SU-DHL-6 (cell line): ENCODE results near the gene HMCN2.

Experiments
- H2AFZ ChIP-seq: fragments of 200-600 bp; sonication (generic); 2 replicates; pipeline ENCODE4 v1.6.1; 2014; ENCODE audit warnings: low read depth, mild to moderate bottlenecking, moderate library complexity, mixed read lengths, antibody characterized with exemption, low read length; ENCODE audit not compliant: severe bottlenecking
- H3F3A ChIP-seq: fragments of 200-600 bp; shearing (Covaris generic); 2 replicates; pipeline ENCODE4 v1.6.0; 2016; ENCODE audit warnings: antibody characterized with exemption, mild to moderate bottlenecking; ENCODE audit not compliant: insufficient read depth
- H3K27ac ChIP-seq: fragments of 200-600 bp; sonication (generic); 2 replicates; pipeline ENCODE4 v1.5.1; 2016; ENCODE audit warnings: low read depth, mild to moderate bottlenecking, low read length, moderate library complexity, mixed read lengths
- H3K27me3 ChIP-seq: fragments of 200-600 bp; sonication (generic), shearing (Covaris generic); 2 replicates; pipeline ENCODE4 v1.6.0; 2014; ENCODE audit warnings: mild to moderate bottlenecking, low read length
- H3K36me3 ChIP-seq: fragments of 200-600 bp; sonication (generic); 2 replicates; pipeline ENCODE4 v1.6.1; 2014; ENCODE audit warnings: mild to moderate bottlenecking, low read length, mixed read lengths
- H3K4me2 ChIP-seq: fragments of 300-600, 200-600 bp; shearing (Covaris generic), sonication (generic); 2 replicates; pipeline ENCODE4 v1.6.0; 2014; ENCODE audit warnings: low read length, low read depth, mild to moderate bottlenecking; ENCODE audit not compliant: poor library complexity, severe bottlenecking
- H3K4me3 ChIP-seq: fragments of 200-600 bp; sonication (generic); 2 replicates; pipeline ENCODE4 v1.5.1; 2014; ENCODE audit warnings: antibody characterized with exemption, low read length, mild to moderate bottlenecking, mixed read lengths; ENCODE audit not compliant: insufficient read depth, poor library complexity, severe bottlenecking
- H3K79me2 ChIP-seq: fragments of 200-600 bp; sonication (generic); 2 replicates; pipeline ENCODE4 v1.6.1; 2014; ENCODE audit warnings: mild to moderate bottlenecking, low read length, moderate library complexity; ENCODE audit not compliant: insufficient read depth
- H3K9ac ChIP-seq: fragments of 200-600 bp; sonication (generic); 2 replicates; pipeline ENCODE4 v1.7.0; 2014; ENCODE audit warnings: mild to moderate bottlenecking, low read length
- H3K9me2 ChIP-seq: fragments of 200-600 bp; sonication (generic); replicated peaks from 2 replicates; pipeline ENCODE4 v1.6.1; 2014; ENCODE audit warnings: low read length; ENCODE audit not compliant: insufficient read depth
- H3K9me3 ChIP-seq: fragments of 200-600 bp; sonication (generic); 2 replicates; pipeline ENCODE4 v1.6.1; 2014; ENCODE audit warnings: low read length, mixed read lengths; ENCODE audit not compliant: insufficient read depth
- H4K20me1 ChIP-seq: fragments of 200-600 bp; sonication (generic); 2 replicates; pipeline ENCODE4 v1.6.1; 2014; ENCODE audit warnings: low read depth, mild to moderate bottlenecking, antibody characterized with exemption, low read length, moderate library complexity, mixed read lengths
- CTCF ChIP-seq: fragments of 200-600 bp; sonication (generic); IDR thresholded peaks from one replicate; pipeline ENCODE4 v1.5.1; 2017; ENCODE audit warnings: antibody characterized with exemption, mild to moderate bottlenecking, low read length, moderate library complexity; ENCODE audit not compliant: insufficient read depth, poor library complexity, severe bottlenecking
- EZH2phosphoT487 ChIP-seq: fragments of 200-600 bp; sonication (generic), shearing (Covaris generic); conservative IDR thresholded peaks from 2 replicates; pipeline ENCODE4 v1.6.1; 2018; ENCODE audit warnings: mild to moderate bottlenecking, antibody characterized with exemption, low read length, moderate library complexity, mixed read lengths

The HMCN2 gene

GRCh38 chr9:130295945-130296782, 30.6 kb downstream of the HMCN2 start:
- Histone ChIP-seq H3K27ac (no peak overlapping the region), H3K4me2 (no peak overlapping the region), H3K79me2 (no peaks in the 10 kb centered on the region), H3F3A (no peaks in the 10 kb centered on the region), H3K9me3 (no peaks in the 10 kb centered on the region), H3K36me3 (no peaks in the 10 kb centered on the region), H4K20me1 (no peaks in the 10 kb centered on the region), H3K9me2 (no peaks in the 10 kb centered on the region), H3K9ac (no peak overlapping the region), H3K4me3 (no peak overlapping the region), H2AFZ (no peak overlapping the region), H3K27me3 (no peaks in the 10 kb centered on the region)
- TF ChIP-seq EZH2phosphoT487 (no peak), CTCF (no peak)

DNA sequence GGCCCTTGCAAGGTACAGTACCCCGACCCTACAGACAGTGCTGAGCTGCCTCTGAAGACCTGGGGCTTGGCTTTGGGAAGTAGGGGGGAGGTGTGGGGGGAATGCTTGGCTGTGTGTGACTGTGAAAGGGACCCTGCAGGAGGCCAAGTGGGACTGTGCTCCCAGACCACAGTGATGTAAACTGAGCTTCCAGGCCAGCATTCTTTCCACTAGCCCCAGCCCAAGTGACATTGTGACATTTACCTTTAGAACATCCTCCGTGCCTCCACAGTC, 31.2 kb downstream of the HMCN2 start:
- Histone ChIP-seq H3K36me3 (no peaks in the 10 kb centered on the region), H2AFZ (no peak overlapping the region), H3K9ac (no peak overlapping the region), H3F3A (no peaks in the 10 kb centered on the region), H3K4me3 (no peak overlapping the region), H4K20me1 (no peaks in the 10 kb centered on the region), H3K27me3 (no peaks in the 10 kb centered on the region), H3K9me2 (no peaks in the 10 kb centered on the region), H3K4me2 (no peak overlapping the region), H3K79me2 (no peaks in the 10 kb centered on the region), H3K9me3 (no peaks in the 10 kb centered on the region), H3K27ac (no peak overlapping the region)
- TF ChIP-seq EZH2phosphoT487 (no peak), CTCF (no peak)

DNA sequence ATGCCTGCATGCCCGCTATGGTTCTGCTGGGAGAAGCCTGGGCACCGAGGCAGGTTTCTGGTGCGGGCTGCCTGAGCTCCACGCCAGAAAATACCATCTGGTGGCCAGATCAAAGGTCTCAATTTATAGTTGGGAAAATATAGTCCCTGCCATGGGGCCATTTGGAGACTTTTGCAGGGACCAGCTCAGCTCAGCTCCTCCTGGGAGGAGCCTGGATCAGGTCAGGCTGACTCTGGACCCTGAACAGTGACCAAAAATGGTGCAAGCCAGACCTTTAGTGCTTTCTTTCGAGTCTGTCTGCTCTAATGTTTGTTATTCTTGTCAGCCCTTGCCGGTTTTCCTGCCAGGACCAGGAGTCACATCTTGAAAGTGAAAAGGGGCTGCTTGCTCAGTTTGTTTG, 31.8 kb downstream of the HMCN2 start:
- TF ChIP-seq CTCF (no peak), EZH2phosphoT487 (no peak)
- Histone ChIP-seq H3K27me3 (no peaks in the 10 kb centered on the region), H3K9me3 (no peaks in the 10 kb centered on the region), H3K4me2 (no peak overlapping the region), H2AFZ (no peak overlapping the region), H3K79me2 (no peaks in the 10 kb centered on the region), H3K27ac (no peak overlapping the region), H3F3A (no peaks in the 10 kb centered on the region), H4K20me1 (no peaks in the 10 kb centered on the region), H3K9me2 (no peaks in the 10 kb centered on the region), H3K4me3 (no peak overlapping the region), H3K9ac (no peak overlapping the region), H3K36me3 (no peaks in the 10 kb centered on the region)
